ENCODE results near the gene PHYKPL.

DNA sequence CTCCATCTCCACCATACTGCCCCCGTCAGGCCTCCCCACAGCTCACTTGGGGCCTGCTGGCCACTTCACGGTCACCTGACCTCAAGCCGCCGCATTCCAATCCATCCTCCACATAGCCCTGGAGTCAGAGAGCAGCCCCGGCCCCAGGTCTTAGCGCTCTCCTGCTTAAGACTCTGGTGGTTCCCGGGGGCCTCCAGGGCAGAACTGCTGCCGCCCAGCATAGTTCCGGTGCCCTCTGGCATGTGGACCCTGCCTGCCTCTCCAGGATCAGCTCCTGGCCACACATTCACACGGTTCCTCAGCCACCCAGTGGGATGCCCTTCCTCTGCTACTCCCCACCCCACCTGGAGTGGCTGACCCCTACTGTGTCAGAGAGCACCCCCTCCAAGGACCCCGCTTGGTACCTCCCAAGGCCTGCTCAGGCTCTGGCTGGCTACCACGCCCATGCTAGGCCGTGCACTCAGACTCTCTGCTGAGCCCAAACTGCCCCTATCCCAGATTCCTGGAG lies 8.7 kb downstream of the PHYKPL start:
- TF ChIP-seq, protein P1, sequence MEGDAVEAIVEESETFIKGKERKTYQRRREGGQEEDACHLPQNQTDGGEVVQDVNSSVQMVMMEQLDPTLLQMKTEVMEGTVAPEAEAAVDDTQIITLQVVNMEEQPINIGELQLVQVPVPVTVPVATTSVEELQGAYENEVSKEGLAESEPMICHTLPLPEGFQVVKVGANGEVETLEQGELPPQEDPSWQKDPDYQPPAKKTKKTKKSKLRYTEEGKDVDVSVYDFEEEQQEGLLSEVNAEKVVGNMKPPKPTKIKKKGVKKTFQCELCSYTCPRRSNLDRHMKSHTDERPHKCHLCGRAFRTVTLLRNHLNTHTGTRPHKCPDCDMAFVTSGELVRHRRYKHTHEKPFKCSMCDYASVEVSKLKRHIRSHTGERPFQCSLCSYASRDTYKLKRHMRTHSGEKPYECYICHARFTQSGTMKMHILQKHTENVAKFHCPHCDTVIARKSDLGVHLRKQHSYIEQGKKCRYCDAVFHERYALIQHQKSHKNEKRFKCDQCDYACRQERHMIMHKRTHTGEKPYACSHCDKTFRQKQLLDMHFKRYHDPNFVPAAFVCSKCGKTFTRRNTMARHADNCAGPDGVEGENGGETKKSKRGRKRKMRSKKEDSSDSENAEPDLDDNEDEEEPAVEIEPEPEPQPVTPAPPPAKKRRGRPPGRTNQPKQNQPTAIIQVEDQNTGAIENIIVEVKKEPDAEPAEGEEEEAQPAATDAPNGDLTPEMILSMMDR (IDR thresholded peaks at IDR 0.05) = no peak
- TF ChIP-seq NR1H2 (CRISPR knock-in tag; IDR thresholded peaks at IDR 0.05) (no peak), ZNF121 (CRISPR knock-in tag; IDR thresholded peaks at IDR 0.05) (no peak)
- TF ChIP-seq, protein P2, sequence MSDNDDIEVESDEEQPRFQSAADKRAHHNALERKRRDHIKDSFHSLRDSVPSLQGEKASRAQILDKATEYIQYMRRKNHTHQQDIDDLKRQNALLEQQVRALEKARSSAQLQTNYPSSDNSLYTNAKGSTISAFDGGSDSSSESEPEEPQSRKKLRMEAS (CRISPR knock-in tag; IDR thresholded peaks at IDR 0.05) = no peak

Measured in WTC11 (cell line).